HG02759 (cell line): ENCODE data around the gene RER1.

Source experiments
- ATAC-seq: cut with Tn5 transposase; IDR thresholded peaks from one replicate; pipeline ENCODE4 v1.9.1; 2021; ENCODE audit warnings: mild to moderate bottlenecking, moderate library complexity; ENCODE audit not compliant: unreplicated experiment

Gene RER1

GRCh38 chr1:2442661-2443060 is 51.0 kb downstream of the RER1 start:
- ATAC-seq = no peak

GRCh38 chr1:2443277-2444137 is 51.9 kb downstream of the RER1 start:
- no peak for ATAC-seq

- ATAC-seq = no peak
These were observed 52.5 kb downstream of the RER1 start for GRCh38 chr1:2444138-2444591.

- ATAC-seq = no peak
These were observed 53.7 kb downstream of the RER1 start for GRCh38 chr1:2445162-2445822.

GRCh38 chr1:2445823-2446215 is 54.2 kb downstream of the RER1 start:
- no peak for ATAC-seq

GRCh38 chr1:2446394-2446793 is 54.8 kb downstream of the RER1 start:
- ATAC-seq = no peak

GRCh38 chr1:2446861-2447260 is 55.2 kb downstream of the RER1 start:
- ATAC-seq = no peak

- ATAC-seq = no peak
These were observed 55.8 kb downstream of the RER1 start for GRCh38 chr1:2447276-2448097.

GRCh38 chr1:2448098-2448445 is 56.4 kb downstream of the RER1 start:
- ATAC-seq = no peak

GRCh38 chr1:2449636-2450454 is 58.2 kb downstream of the RER1 start:
- ATAC-seq = no peak

GRCh38 chr1:2451741-2452140 is 60.1 kb downstream of the RER1 start:
- ATAC-seq = no peak

- ATAC-seq = no peak
These were observed 60.7 kb downstream of the RER1 start for GRCh38 chr1:2452201-2452931.

GRCh38 chr1:2452932-2453315 is 61.3 kb downstream of the RER1 start:
- no peak for ATAC-seq

- ATAC-seq = no peak
These were observed 62.6 kb downstream of the RER1 start for GRCh38 chr1:2454227-2454626.
